Measurements from ENCODE around the gene CLEC16A. TPM values are rescaled to one million over a fixed set of nuclear protein-coding genes. Genes with fewer than 3 reads are reported as not detected.
A peak's percentile ranks its signal among the peaks of the same experiment; 100 is the strongest.

Gene CLEC16A
- total and polyA plus RNA-seq, 2 donors (not counting 1 experiment from before 2014, with no cell fraction given), result 21.9 to 79.5 TPM

GRCh38 chr16:10982465-10983150 lies 38.2 kb downstream of the CLEC16A start:
- no peak overlapping the region for H3K9ac ChIP-seq (ENCODE audit: low read length)
- peaks cover 6% of the 10 kb centered on the region for H3K79me2 ChIP-seq (ENCODE audit: control insufficient read depth, insufficient read depth, low read length)
- Mint-ChIP-seq H3K27me3 (no peaks in the 10 kb centered on the region), H3K4me1 (peaks cover 45% of the 10 kb centered on the region), H3K27ac (peak overlapping the region; percentile 84), H3K9me3 (ENCODE audit: insufficient read depth) (no peaks in the 10 kb centered on the region), H3K4me3 (peak overlapping the region; percentile 82)
- H3K4me2 ChIP-seq (replicated peaks; ENCODE audit: low read depth, low read length, poor library complexity, severe bottlenecking), result peak overlapping the region; percentile 31
- no peaks in the 10 kb centered on the region for H3K9me3 ChIP-seq (ENCODE audit: control extremely low read depth in 1 of 3, control insufficient read depth in 2 of 3, insufficient read depth in 1 of 3, low read length in 2 of 3)
- TF ChIP-seq EZH2 (IDR thresholded peaks at IDR 0.05; ENCODE audit: borderline replicate concordance, insufficient read depth, low read depth, low read length, poor library complexity, severe bottlenecking) (no peak), CTCF (IDR thresholded peaks at IDR 0.05) (no peak)
- 61% methylated on average over 12 of the region's 15 CpGs for WGBS (ENCODE audit: insufficient coverage)
- H3K27ac ChIP-seq (ENCODE audit: low read length in 2 of 2), result peak overlapping the region in 1 of 2 donors; percentile 7
- no peak overlapping the region for H2AFZ ChIP-seq (ENCODE audit: insufficient read depth, low read depth, low read length, poor library complexity, severe bottlenecking)
- ATAC-seq (ENCODE audit: low read depth) (peak; percentile 4), DNase-seq (peak; percentile 32)
- H3K4me1 ChIP-seq (ENCODE audit: control insufficient read depth in 2 of 2, insufficient read depth in 2 of 2, low read length in 2 of 2), result peaks cover 8 to 25% of the 10 kb centered on the region in 2 donors
- peaks cover 4% of the 10 kb centered on the region for H4K20me1 ChIP-seq (ENCODE audit: control insufficient read depth, insufficient read depth, low read length, poor library complexity, severe bottlenecking)
- intact Hi-C loops (cut with micrococcal nuclease), result loop anchor here (5.0 kb wide), 1 partner anchor 125 kb away; no protein-coding TSS in a partner anchor
- POLR2A ChIA-PET, result interaction anchor here (0.5 to 2.2 kb wide), 4 partner anchors 17 to 301 kb away, joined by 3 to 7 read pairs (median 4); partner anchors contain the start of gene SOCS1
- peaks cover 8 to 44% of the 10 kb centered on the region in 2 experiments for H3K36me3 ChIP-seq (replicated peaks in 1 of 2; ENCODE audit: control extremely low read depth in 1 of 2, control insufficient read depth in 1 of 2, extremely low read depth in 1 of 2, insufficient read depth in 2 of 2, low read length in 1 of 2)
- no peaks in the 10 kb centered on the region for H3K27me3 ChIP-seq (replicated peaks in 1 of 4; ENCODE audit: control extremely low read depth in 1 of 4, control insufficient read depth in 3 of 4, insufficient read depth in 4 of 4, low read length in 3 of 4)
- CTCF ChIA-PET, result interaction anchor here (0.8 to 5.9 kb wide), 21 partner anchors 10 to 423 kb away, joined by 3 to 64 read pairs (median 5); partner anchors contain the start of gene SOCS1
- no peak overlapping the region for H3K4me3 ChIP-seq (ENCODE audit: control extremely low read depth in 1 of 5, extremely low read depth in 1 of 5, insufficient read depth in 1 of 5, low read depth in 2 of 5, low read length in 4 of 5)

DNA sequence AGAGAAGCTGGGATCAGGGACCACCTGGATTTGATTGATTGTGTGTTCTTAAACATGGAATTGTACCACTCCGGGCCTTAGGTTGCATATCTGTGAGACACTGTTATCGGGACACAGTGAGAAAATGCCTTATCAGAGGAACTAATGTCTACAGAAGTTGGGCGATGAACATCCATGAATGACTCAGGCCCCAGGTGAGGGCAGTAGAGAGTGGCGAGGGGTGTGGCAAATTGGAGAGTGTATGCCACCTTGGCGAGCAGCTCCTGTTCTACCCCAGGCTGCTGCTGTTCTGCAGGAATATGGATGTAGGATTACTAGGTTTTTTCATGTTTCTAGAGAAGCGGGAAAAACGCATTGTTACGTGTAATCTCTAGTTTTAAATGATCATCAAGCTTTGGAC lies 38.8 kb downstream of the CLEC16A start:
- 75% methylated on average over 8 of the region's 8 CpGs for WGBS (ENCODE audit: insufficient coverage)
- TF ChIP-seq CTCF (IDR thresholded peaks at IDR 0.05) (no peak), EZH2 (IDR thresholded peaks at IDR 0.05; ENCODE audit: borderline replicate concordance, insufficient read depth, low read depth, low read length, poor library complexity, severe bottlenecking) (no peak)
- Mint-ChIP-seq H3K9me3 (ENCODE audit: insufficient read depth) (no peaks in the 10 kb centered on the region), H3K27ac (peak overlapping the region; percentile 84), H3K4me3 (peak overlapping the region; percentile 82), H3K4me1 (peaks cover 50% of the 10 kb centered on the region), H3K27me3 (no peaks in the 10 kb centered on the region)
- Histone ChIP-seq H4K20me1 (ENCODE audit: control insufficient read depth, insufficient read depth, low read length, poor library complexity, severe bottlenecking) (peaks cover 5% of the 10 kb centered on the region), H3K4me2 (replicated peaks; ENCODE audit: low read depth, low read length, poor library complexity, severe bottlenecking) (peak overlapping the region; percentile 31), H3K9me3 (ENCODE audit: control extremely low read depth in 1 of 3, control insufficient read depth in 2 of 3, insufficient read depth in 1 of 3, low read length in 2 of 3) (no peaks in the 10 kb centered on the region), H3K27ac (ENCODE audit: low read length in 2 of 2) (no peak overlapping the region), H3K27me3 (replicated peaks in 1 of 4; ENCODE audit: control extremely low read depth in 1 of 4, control insufficient read depth in 3 of 4, insufficient read depth in 4 of 4, low read length in 3 of 4) (no peaks in the 10 kb centered on the region), H3K36me3 (replicated peaks in 1 of 2; ENCODE audit: control extremely low read depth in 1 of 2, control insufficient read depth in 1 of 2, extremely low read depth in 1 of 2, insufficient read depth in 2 of 2, low read length in 1 of 2) (peaks cover 8 to 39% of the 10 kb centered on the region in 2 experiments), H3K9ac (ENCODE audit: low read length) (no peak overlapping the region), H2AFZ (ENCODE audit: insufficient read depth, low read depth, low read length, poor library complexity, severe bottlenecking) (no peak overlapping the region), H3K4me3 (ENCODE audit: control extremely low read depth in 1 of 5, extremely low read depth in 1 of 5, insufficient read depth in 1 of 5, low read depth in 2 of 5, low read length in 4 of 5) (no peak overlapping the region), H3K4me1 (ENCODE audit: control insufficient read depth in 2 of 2, insufficient read depth in 2 of 2, low read length in 2 of 2) (peaks cover 9 to 25% of the 10 kb centered on the region in 2 donors), H3K79me2 (ENCODE audit: control insufficient read depth, insufficient read depth, low read length) (peaks cover 9% of the 10 kb centered on the region)
- ATAC-seq (ENCODE audit: low read depth) (no peak), DNase-seq (peak; percentile 29)
- ChIA-PET POLR2A (interaction anchor here (1.1 to 1.5 kb wide), 2 partner anchors 269 to 273 kb away, joined by 3 to 4 read pairs; partner anchors contain the start of gene SOCS1), CTCF (interaction anchor here (0.6 to 5.9 kb wide), 28 partner anchors 10 to 679 kb away, joined by 3 to 64 read pairs (median 4); partner anchors contain the start of gene SOCS1)
- intact Hi-C loops (cut with micrococcal nuclease), result loop anchor here (5.0 kb wide), 1 partner anchor 124 kb away; no protein-coding TSS in a partner anchor
